CD4-positive, alpha-beta T cell treated with Interferon gamma for 1 hour (primary cell): ENCODE measurements around the gene DENND4B.

Experiments
- DNase-seq: peaks from one replicate; pipeline ENCODE4 v3.0.0-alpha.2; 2020

DENND4B gene

DNA sequence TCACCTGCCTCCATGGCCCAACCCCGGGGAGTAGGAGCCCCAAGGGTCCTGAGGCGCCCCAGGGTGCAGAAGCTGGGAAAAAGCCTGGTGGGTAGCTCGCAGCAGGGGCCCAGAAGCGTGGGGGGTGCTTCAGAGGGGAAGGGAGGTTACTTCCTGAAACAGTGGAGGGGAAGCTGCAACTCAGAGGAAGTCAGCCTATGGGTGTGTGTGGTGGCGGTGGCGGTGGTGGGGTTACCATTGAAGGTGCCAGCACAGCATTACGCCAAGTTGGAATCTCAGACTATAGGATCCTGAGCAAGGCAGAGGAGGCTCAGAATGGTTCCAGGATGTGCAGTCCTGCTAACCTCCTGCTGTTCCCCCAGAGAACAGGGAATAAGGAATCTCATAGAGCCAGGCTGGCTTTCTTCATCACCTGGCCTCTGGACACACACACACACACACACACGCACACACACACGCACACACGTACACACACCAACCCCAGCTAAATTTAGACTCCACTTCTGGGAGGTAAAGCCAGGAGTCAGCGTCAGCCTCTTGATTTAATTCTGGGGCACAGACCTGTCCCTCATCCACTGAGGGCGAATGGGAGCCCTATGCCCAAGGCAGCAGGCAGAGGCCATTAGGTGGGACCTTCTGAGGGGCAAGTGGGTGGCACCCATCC lies 1.3 kb downstream of the DENND4B start:
- peak; percentile 86 for DNase-seq

DNA sequence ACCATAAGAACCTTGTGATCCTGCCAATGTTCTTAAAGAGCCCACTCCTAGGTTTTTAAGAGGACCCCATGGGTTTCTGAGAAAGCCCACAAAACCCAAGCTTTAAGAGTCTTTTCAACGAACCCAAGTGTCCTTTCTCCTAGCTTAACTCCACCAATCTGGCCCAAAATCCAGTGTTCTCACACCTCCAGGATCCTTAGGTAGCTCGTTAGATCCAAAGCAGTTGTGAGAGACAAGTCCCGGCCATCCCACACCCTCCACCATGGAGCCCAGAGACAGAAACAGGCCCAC lies 1.7 kb downstream of the DENND4B start:
- no peak for DNase-seq

DNA sequence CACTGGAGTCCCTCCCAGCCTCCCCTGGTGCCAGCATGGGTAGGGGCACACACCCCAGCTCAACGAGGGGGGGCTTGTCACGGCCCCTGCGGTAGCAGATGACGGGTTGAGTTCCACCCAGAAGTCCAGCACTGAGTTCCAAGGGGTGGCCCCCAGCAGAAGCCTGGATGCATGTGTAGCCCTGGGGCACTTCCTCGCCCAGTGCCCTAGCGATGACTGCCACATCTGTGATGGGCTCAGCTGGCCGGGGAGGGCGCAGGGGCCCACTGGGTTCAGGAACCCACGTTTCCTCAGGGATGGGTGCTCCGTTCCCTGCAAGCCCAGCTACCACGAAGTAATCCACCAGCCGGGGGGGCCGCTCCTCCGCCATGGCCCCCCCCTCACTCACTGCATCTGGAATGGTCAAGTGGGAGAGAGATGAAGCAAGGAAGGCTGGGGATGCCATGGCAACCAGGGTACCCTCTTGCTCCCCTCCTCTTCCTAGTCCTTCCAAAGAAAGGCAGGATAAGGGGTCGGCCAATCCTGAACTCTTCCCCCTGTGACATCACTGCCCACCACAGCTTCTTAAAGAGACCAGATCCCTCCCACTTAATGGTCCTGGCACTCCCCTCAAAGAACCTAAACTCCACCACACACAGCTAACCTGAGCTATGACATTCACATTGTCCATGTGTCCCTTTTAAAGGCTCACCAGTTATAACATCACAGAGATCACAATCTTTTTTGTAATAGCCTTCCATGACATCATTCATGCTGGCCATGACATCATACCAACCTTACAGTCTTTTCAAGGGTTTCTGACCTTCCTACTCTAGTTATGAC lies 2.3 kb downstream of the DENND4B start:
- peak; percentile 17 for DNase-seq

DNA sequence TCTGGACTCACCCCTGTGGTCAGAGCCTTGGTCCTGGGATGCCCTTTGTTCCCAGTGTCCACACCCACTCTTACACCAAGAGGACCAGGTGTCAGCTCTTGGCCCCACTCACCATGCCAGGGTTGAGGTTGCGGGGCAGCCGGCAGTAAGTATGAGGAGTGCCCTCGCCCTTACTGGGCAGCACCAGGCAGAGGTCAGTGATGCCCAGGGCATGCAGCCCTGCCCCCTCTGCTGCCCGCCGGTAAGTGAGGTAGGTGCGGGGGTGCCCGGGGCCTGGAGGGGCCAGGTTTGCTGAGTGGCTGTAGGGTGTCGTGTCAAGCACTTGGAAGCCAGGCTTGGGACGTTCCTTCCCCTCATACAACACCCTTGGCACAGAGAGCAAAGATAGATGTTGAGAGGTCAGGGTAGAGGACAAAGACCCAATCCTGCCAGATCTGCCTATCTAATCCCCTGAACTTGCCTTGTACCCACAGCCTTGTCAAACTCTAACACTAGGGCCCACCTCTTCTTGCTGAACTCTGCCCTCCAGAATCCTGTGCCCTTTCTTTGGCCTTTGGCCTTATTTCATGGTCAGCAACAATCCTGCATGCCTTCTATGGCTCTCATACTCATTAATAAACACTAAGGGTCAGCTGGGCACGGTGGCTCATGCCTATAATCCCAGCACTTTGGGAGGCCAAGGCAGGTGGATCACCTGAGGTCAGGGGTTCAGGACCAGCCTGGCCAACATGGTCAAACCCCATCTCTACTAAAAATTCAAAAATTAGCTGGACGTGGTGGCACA lies 3.6 kb downstream of the DENND4B start:
- DNase-seq: no peak

DNA sequence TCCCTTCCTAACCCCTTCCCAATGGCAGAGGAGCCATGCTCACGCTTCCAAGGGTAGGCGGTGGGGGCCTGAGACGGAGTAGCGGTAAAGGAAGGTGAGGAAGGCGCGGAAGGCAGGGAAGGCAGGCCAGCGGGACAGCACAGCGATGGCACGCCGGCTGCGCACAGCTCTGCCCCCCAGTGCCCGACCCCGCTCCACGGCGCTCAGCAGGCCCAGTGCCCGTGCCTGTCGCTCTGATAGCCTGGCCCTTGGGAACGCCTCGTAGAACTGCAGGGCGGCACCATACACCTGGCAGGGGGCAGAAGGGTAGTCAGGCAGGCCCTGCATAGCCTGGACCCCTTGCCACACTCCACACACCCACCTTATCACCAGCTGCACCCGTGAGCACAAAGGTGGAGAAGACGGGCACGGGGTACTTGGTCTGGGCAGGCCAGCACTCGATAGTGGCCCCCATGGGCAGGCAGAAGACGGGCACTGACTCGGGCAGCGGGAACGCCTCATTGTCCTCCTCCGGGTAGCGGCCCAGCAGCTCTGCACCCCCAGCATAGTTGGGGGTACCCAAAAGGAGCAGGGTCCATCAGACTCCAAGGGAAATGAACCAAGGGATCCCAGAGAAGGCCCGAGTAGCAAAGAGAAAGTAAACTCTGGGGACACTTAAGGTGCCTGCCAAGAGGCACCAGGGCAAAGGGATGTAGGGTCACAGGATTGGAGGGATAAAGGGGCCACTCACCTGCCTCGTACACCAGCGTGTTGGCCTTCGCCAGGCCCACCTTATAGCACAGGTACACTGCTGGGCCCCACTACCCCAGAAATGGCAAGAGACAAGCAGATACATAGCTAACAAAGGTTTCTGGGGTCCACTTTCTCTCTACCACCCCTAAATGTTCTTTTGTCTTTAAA lies 4.4 kb downstream of the DENND4B start:
- no peak for DNase-seq

DNA sequence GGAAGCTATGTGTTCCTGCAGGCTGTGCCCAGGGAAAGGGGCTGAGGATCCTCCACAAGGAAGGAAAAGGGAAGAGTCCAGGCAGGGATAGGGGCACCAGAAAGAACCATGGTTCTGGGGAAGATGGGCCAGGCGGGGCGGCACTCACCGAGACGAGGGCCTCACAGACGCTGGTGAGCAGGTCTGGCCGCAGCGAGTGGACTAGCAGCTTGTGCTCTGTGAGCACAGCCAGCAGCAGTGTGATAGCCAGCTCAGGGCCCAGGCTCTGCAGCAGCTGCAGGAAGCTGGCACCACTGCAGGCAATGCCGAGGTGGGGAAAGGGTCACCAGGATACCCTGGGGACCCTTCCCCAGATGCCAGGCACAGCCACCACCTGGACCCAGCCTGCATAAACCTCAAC lies 5.8 kb downstream of the DENND4B start:
- no peak for DNase-seq

DNA sequence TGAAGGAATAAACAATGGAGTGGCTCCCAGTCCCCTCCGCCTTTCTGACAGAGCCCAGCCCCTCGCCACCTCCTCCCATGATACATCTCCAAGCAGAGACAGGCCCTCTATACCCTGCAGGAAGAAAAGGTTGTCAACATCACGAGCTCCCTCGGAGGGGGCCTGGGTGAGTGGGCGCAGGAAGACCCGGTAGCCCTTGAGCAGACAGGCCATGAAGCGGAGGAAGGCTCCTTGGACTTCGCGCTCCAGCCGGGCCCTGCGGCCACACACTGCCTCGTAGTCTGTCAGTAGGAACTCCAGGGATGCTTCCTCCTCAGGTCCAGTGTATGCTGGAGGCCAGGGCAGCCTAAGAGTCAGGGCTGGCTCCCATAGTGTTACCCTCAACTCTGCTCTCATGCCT lies 7.0 kb downstream of the DENND4B start:
- DNase-seq: no peak

DNA sequence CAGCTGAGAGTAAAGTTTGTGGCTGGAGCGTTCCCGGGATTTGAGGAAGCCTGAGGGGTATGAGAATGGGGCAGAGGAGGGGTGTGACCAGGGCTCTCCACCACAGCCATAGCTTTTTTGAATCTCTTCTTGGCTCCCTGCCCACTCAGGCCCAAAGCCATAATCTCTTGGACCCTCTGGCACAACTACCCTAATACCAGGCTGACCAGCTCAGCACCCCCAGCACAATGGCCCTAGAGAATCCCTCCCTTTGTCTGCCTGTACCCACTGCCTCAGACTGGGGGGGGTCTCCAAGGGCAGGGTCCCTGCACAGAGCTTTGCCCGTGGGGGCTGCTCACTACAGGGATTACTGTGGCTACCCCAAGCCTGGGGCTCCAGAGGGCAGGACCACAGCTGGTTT lies 7.5 kb downstream of the DENND4B start:
- DNase-seq: no peak

DNA sequence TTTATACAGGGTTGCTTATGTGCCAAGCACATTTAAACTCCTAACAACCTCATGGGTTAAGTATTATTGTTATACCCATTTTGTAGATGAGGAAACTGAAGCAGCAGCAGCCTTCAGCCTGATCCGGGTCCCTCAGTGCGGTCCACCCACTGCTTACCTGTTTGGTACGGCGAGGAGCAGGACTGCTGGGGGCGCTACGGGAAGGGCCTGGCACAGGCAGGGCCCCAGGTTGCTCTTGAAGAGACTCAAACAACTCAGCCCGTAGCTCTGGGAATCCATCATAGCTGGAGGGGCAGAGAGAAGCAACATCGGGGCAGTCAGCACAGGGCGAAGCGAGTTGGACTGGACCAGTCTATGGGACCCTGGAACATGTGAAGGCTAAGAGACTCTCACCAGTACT lies 9.2 kb downstream of the DENND4B start:
- no peak for DNase-seq

DNA sequence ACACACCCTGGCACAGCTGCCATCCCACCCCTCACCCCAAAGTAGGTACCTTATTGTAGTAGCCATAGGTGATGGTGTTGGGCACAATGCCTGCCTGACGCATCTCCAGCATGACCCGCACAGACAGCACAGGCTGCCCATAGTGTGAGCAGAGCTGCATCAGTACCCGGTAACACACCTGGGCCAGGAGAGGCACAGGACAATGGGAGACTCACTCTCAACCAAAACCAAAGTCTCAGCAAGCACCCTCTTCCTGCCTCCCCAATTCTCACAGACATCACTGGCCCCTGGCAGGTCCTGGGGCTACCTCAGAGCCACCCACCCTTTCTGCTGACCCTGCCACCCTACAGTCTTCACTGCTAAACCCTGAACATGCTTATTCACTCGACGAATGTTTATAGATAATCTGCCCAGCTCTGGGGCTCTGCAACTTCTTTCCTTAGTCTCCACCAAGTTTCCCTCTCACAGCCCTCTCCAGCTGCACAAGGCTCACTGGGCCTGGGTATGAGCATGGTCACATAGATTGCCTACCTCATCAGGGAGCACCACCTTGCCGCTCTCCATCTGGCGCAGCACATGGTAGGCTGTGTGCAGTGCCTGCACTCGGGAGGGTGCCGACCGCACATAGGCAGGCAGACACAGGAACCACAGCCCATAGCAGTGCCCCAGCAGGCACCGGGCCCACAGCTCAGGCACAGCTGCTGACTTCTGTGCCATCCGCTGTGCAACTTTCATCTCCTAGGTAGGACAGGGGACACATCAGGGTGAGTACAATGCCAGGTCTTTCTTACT lies 10.3 kb downstream of the DENND4B start:
- no peak for DNase-seq

DNA sequence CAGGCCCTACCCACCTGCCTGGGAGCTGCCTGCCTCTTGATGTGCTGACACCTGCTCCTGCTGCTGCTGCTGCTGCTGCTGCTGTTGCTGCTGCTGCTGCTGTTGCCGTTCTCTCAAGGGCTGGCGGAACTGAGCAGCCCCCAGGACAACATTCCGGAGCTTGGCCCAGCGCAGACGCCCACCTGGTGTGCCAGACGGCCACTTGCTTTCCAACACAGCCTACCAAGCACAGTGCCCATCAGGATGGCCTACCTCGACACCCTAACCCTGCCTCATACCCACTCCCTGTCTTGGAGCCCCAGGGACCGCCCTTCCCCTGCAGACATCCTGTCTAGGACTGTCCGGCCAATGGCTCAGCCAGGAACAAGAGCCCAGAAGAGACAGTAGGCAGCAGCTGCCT lies 11.8 kb downstream of the DENND4B start:
- no peak for DNase-seq

DNA sequence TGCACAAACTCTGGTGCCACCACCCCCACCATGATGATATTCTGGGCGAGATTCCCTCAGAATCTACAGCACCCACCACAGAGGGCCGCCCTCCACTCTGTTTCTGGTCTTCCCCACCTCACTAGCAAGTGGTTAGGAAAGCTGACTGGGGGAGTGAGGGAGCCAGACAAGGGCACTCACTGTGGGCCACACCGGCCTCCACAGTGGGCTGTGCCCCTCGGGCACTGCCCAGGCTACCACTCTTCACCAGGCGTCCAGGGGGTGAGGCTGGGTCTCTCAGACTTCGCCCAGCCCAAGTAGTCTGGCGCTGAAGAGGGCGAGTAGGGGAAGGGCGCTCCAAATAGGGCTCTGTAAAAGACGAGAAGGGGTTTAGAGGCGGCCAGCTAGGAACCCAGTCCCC lies 12.6 kb downstream of the DENND4B start:
- DNase-seq: no peak

DNA sequence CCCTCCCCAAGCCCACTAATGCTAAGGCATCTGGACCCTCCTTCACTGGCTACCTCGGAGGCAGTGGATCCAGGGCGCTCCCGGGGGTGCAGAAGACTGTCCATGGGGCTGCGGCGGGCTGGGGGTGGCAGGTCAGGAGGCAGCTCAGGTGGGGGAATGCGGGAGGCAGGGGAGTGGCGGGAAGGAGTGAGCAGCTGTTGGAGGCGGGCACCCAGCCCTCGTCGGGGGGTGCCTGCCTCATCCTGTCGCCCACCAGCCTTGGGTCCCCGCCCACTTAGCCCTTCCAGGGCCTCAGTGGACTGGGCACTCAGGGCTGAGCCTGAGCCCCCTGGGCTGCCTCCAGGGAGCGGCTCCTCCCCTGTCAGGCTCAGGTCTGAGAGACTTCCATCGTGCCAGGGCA lies 13.1 kb downstream of the DENND4B start:
- DNase-seq: no peak

DNA sequence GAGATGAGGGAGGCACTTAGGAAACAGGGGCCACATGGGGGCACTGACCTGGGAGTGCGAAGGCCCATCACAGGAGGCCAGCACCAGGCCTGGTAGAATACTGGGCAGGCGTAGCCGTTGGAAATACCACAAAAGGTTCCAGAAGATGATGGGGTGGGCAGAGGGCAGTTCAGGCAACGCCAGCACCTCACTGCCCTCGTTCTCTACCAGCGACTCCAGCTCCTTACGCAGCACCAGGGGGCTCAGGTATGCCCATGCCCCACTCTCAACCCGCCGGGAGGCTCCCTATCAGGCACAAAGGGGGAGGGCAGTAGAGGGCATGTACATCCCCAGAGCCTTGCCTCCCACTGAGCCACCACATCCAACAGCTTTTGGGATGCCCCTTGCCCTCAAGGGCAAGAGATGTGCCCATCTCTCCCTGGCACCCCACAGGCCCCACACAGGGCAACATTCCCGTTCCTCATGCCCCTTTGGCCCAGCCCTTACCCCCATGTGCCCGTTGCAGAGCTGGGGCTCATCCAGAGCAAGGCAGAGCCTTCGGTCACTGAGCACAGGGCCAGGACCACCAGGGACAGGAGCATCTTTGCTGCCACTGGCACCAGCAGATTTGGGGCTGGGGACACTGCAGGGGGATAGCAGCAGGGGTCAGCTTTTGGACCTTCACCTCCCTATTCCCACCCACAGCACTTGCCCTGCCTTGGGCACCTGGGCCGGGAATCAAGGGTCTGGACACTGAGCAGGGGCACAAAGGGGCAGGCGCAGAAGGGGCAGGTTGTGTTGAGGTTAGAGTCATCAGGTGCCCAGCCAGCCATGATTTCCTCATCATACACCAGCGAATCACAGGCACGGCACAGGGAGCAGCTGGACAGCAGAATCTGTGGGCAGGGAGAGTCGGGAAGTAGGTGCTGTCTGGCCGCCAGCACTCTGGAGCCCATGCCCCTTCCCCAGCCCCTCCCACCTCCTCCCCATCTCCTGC lies 14.1 kb downstream of the DENND4B start:
- DNase-seq: no peak

DNA sequence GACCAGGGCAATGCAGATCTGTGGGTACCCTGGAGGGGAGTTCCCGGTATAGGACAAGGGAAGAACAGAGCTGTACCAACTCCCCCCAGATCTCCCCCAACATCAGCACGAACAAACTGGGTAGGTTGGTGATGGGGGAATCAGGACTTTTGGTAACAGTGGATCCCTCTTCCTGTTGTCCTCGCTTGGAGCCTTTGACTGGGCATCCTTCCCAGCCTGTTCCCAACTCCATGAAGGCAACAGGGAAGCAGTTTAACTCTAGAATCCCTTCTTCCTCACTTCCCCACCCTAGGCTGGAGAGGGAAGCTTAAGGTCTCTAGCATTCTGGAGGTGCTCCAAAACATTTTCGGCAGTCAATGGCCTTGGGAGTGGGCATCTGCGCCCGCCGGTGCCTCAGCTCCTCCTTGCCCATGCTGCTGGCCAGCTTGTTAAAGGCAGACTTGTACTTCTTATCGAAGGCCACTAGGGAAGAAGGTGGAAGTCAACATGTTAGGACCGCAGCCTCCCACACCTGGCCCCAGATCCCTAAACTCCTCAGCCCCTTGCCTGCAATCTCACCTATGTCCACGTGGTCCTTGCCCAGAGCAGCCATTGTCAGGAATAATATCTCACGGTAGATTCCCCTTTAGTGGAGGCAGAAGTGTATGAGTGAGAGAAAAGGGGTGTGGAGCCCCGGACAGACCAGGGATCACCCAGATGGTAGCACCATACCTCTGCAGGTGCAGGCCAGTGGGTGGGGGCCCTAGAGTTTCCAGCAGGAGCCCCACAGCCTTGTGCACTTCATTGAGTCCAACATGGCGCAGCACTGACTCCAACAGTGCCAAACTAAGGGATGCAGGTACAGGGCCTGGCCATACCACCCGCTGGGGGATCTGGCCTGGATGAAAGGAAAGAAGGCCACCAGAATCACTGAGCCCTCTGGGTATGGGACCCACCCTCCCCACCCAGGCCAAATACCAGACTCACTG lies 16.3 kb downstream of the DENND4B start:
- no peak for DNase-seq

DNA sequence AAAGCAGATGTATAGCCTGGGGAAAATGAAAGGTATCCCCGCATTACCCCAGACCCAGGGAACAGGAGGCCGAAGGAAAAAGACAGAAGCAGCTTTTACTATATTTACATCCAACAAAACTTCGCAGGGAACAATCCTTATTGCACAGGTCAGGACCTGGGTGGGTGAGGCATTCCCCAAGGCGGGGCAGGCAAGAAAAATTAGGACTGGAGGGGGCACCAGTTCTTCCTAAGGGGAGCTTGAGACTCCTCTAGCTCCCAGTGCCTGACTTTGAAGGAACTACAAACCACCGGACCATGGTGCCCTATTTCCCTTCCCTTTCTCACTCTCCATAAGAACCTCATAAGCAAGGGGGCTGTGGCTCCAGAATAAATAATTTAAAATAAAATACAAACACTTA lies 17.1 kb downstream of the DENND4B start:
- no peak for DNase-seq

DNA sequence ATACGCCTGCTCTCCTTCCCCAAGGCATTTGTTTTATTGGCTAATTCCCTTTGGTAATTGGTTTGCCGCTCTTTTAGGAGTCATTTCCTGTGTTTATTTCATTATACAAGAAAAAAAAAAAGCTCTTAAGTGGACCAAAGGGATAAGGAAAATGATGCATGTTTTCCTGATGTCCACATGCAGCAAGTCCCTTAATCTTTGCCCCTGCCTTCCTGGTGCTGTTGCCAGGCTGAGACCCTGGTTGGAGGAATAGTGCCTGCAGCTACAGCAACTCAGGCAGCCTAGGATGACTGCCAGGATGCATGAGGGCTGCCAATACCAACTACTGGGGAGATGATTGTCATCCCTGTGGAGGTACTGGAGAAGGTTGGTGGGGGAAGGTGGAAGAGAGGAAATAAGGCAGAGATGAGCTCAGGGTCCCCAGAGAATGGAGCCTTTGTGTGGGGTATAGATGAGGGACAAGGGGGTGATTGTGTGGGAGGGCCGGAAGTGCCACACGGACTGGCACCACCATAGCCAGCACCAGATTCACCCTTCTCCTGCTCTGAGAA lies 17.7 kb downstream of the DENND4B start:
- DNase-seq: no peak

DNA sequence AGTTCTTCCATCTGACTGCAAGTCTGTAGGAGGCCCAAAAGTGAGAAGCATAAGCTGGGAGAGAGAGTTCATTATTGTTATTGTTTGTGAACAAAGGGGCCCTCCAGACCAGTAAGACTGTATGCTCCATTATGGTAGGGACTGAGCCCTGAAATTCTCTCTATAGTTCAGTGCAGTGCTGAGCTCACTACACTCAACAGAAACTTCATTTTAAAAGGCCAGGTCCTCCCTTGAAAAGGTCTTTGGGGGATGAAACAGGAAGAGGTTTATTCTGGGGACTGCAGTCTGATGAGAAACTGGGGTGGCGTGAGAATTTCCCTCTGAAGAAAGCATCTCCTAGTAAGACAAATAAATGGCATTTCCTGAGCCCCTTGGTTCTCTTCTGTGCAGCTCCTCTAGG lies 18.3 kb downstream of the DENND4B start:
- DNase-seq: no peak

DNA sequence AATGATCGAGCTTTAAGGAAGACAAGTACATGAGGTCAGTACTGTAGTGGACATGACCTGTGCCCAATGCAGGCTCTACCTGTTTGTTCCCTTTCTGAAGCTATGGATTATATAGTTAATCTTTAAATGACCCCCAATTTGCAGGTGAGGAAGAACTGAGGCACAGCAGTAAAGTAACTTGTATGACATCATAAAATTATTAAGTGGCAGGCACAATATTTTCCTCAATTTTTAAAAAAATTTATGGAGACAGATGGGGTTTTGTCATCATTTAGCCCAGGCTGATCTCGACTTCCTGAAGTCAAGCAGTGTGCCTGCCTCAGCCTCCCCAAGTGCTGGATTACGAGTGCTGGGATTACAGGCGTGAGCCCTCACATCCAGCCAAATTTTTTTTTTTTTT lies 20.1 kb downstream of the DENND4B start:
- no peak for DNase-seq
